NCI-H146 treated with DMSO at 0.1 percent for 48 hours (cell line): ENCODE data around the gene CFB.

ENCODE experiments used
- DNase-seq: peaks from one replicate; lab custom pipeline; 2025; ENCODE audit not compliant: unreplicated experiment; lab: John Stamatoyannopoulos, UW

The CFB gene

GRCh38 chr6:31948306-31948705, 2.4 kb downstream of the CFB start:
- DNase-seq: no peak

DNA sequence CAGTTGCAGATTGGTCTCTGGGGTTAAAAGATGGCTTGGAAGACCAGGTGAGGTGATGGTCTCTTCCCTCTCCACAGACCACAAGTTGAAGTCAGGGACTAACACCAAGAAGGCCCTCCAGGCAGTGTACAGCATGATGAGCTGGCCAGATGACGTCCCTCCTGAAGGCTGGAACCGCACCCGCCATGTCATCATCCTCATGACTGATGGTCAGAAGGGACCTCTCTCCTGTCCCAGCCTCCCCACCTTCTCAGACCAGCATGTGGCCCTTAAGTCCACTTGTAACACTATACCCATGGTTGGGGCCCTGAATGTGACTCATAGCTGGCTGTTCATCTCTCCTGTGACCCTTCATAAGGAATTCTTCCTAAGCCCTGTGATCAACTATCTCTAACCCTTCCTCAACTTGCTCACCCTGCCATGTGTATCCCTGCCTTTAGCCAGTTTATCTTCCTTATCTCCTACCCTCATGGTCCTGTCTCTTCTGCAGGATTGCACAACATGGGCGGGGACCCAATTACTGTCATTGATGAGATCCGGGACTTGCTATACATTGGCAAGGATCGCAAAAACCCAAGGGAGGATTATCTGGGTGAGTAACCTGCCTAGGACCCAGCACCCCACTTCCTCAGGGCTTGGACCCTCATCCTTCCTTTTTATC, 3.0 kb downstream of the CFB start:
- no peak for DNase-seq

GRCh38 chr6:31949926-31950548, 4.1 kb downstream of the CFB start:
- DNase-seq: no peak

DNA sequence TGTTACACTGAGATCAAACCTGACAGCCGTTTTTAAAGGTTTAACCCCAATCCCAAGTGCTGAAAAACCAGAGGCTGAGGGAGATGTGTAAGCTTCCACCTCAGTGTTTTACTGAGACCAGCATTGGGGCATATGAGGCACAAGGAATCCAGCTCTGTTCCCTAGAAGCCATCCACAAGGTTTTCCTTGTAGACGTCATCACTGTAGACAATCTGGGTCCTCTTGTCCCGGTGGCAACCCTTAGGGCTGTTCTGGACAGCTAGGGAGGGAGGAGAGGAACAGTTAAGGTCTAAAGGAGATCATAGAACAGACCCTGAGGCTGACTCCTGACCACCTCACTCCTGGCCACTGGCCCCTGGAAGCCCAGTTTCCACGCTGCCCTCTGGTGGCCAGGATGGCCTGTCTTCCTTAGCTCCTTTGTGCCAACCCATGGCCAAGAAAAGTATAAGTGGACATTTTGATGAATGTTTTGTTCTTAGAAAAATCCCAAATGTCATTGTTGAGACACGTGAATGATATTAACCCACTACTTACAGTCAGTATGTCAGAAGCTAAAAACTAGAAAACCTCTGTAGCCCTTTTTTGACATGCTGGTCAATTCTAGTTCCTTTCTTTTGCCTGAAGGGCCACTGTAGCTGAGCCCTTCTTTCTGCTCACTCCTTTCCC, 6.4 kb downstream of the CFB start:
- no peak for DNase-seq

GRCh38 chr6:31952890-31953289, 7.0 kb downstream of the CFB start:
- no peak for DNase-seq

DNA sequence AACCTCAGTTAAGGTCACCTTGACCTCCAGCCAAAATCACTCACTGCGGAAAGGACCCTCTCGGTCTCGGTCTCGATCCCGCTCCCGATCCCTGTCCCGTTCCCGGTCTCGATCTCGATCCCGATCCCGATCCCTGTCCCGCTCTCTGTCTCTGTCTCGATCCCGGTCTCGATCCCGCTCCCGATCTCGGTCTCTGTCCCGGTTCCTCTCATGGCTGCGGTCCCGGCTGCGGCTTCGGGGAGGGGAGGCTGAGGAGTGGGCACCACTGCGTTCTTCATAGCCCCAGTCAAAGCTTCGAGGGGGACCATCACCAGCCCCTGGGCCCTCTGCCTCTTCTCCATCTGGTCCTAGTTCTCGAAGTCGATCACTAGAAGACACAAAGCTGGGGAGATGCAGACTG, 8.6 kb downstream of the CFB start:
- no peak for DNase-seq

DNA sequence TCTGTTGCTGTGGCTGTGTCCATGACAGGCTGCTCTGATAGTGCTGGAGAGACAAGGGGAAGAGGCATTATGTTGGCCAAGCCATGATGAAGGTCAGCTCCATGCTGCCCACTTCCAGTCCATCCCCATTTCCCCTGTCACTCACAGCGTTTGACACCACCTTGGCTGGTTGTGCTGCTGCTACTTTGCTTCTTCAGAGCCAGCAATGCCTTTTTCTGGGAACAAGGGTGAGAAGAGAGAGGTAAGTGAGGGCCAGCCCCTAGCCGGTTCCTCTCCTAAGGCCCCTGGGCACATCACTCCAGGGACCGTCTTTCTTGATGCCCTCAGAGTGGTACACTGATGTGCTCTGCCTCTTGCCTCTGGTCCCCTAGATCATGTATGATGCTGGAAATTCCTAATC, 10.9 kb downstream of the CFB start:
- DNase-seq: no peak

- DNase-seq: no peak
Measured at GRCh38 chr6:31958412-31958740, 12.5 kb downstream of the CFB start.

DNA sequence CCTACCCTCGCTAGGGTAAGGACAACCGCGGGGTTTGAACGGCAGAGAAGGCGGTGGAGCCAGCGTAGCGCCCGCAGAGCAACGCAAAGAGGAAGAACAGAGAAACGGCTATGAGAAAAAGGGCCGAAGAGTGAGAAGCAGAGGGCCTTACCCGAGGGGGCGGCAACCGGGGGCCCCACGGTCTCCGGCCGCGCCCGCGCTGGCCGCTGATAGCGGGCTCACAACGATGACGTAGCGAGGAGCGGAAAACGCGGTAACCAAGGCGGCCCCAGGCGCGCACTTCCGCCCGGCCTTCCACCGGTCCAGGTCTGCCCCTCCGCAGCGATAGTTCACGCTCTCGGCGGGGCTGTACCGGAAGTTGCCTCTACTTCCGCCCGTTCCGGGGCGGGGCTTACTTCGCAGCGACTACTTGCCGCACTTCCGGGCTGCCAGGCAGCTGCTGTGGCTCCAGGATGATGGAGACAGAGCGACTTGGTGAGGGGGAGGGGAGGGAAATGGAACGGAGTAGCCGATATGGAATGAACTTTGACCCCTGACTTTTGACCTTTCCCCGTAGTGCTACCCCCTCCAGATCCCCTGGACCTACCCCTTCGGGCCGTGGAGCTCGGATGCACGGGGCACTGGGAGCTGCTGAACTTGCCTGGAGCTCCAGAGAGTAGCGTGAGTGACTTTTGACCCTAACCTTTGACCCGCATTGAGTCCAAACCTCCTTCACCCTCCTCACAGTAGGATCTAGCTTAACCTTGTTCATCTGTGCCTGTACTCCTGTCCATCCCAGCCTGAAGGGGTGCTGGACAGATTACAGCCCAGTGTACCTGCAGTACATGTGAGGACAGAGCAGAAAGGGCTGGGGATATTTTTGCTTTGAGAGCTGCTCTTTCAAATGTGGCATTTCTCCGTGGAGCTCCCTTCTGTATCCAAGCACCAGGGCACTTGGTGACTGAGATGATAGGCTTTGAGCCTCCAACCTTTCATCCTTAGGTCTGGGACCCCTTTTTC, 13.1 kb downstream of the CFB start, which contains the start of the genes NELFE and SKIC2:
Gene NELFE (minus strand): TSS at position 231 of the 999 bp plus-strand sequence. CDS start 525 bp downstream, outside the sequence.
Gene SKIC2 (plus strand): TSS at position 435 of the 999 bp plus-strand sequence. CDS start 18 bp downstream, at position 453.
- DNase-seq: peak; percentile 92

DNA sequence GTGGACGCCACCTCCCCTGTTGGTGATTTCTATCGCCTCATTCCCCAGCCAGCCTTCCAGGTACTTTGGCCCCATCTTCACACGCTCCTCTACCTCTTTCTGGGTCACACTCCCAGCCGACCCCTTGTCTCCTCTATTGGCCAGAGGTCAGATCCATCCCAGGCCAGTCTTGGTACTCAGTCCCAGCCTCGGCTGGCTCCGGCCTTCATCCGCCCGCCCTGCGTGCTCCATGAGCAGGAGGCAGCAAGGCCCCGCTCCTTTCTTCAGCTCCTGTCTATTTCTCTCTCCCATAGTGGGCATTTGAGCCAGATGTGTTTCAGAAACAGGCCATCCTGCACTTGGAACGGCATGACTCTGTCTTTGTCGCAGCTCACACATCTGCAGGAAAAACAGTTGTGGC, 15.7 kb downstream of the CFB start:
- DNase-seq: no peak

- DNase-seq: no peak
Measured at GRCh38 chr6:31963921-31964320, 18.0 kb downstream of the CFB start.

DNA sequence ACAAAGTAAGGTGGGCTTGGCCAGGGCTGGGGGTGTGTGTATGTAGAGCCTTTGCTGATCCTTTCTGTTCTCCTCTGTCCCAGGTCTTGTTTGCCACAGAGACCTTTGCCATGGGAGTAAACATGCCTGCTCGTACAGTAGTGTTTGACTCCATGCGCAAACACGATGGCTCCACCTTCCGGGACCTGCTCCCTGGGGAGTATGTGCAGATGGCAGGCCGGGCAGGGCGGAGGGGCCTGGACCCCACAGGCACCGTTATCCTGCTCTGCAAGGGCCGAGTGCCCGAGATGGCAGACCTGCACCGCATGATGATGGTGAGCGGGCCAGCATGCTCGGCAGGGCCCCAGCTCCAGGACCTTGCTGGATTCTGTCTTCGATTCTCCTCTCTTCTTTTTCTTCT, 19.8 kb downstream of the CFB start:
- no peak for DNase-seq

DNA sequence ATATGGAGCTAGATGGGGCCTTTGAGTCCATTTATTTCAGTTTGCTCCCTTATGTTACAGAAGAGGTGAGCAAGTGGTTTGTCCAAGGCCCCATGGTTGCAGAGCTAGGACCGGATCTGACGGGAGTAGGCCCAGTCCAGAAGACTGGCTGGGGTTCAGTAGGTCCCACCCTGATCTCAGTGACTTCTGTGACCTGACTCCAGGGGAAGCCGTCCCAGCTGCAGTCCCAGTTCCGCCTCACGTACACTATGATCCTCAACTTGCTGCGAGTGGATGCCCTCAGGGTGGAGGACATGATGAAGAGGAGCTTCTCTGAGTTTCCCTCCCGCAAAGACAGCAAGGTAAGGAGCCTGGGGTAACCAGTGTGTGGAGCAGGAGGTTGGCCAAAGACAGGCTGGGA, 20.6 kb downstream of the CFB start:
- DNase-seq: no peak

GRCh38 chr6:31966997-31967925, 21.4 kb downstream of the CFB start:
- DNase-seq: no peak

DNA sequence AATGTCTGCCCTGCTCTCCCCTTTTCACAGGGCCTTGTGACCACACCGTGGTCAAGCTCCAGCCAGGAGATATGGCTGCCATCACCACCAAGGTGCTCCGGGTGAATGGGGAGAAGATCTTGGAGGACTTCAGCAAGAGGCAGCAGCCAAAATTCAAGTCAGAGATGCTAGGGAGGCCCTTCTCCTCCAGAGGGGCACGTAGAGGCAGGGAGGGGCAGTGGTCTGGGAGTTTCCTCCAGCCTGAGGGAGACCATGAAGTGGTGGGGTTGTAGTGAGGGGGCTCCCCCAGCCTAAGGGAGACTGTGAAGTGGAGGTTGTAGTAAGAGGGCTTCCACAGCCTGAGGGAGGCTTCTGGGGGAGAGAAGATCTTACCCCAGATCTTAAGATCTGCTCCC, 22.0 kb downstream of the CFB start:
- no peak for DNase-seq

DNA sequence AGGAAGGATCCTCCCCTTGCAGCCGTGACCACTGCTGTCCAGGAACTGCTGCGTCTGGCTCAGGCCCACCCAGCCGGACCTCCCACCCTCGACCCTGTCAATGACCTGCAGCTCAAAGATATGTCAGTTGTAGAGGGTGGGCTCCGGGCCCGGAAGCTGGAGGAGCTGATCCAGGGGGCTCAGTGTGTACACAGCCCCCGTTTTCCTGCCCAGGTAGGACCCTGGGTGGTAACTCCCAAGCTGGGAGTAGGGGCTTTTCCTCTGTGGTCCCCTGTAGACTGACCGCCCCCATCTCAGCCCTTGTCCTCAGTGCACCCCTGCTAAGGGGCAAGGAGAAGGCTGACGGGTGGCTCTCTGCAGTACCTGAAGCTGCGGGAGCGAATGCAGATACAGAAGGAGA, 22.4 kb downstream of the CFB start:
- no peak for DNase-seq

DNA sequence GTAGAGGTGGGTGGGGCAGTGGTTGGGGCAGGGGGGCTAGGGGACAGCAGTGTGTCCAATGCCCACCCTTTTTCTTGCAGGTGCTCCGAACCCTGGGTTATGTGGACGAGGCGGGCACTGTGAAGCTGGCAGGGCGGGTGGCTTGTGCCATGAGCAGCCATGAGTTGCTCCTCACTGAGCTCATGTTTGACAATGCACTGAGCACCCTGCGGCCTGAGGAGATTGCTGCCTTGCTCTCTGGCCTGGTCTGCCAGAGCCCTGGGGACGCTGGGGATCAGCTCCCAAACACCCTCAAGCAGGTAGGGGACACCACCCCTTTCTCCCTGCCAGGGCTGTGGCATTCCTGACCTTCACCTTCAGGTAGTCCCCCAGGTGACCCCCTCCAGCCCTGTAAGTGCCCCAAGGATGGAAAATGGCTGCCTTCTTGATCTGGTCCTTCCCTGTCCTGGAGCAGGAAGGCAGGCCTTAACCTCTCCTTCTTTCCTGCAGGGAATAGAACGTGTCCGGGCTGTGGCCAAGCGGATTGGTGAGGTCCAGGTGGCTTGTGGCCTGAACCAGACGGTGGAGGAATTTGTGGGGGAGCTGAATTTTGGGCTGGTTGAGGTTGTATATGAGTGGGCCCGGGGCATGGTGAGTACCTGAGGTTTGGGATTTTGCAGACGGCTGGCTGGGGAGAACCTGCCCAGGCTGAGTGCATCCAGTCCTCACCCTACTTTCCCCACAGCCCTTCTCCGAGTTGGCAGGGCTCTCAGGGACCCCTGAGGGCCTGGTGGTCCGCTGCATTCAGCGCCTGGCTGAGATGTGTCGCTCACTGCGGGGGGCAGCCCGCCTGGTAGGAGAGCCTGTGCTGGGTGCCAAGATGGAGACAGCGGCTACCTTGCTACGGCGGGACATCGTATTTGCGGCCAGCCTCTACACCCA, 23.2 kb downstream of the CFB start:
- no peak for DNase-seq

DNA sequence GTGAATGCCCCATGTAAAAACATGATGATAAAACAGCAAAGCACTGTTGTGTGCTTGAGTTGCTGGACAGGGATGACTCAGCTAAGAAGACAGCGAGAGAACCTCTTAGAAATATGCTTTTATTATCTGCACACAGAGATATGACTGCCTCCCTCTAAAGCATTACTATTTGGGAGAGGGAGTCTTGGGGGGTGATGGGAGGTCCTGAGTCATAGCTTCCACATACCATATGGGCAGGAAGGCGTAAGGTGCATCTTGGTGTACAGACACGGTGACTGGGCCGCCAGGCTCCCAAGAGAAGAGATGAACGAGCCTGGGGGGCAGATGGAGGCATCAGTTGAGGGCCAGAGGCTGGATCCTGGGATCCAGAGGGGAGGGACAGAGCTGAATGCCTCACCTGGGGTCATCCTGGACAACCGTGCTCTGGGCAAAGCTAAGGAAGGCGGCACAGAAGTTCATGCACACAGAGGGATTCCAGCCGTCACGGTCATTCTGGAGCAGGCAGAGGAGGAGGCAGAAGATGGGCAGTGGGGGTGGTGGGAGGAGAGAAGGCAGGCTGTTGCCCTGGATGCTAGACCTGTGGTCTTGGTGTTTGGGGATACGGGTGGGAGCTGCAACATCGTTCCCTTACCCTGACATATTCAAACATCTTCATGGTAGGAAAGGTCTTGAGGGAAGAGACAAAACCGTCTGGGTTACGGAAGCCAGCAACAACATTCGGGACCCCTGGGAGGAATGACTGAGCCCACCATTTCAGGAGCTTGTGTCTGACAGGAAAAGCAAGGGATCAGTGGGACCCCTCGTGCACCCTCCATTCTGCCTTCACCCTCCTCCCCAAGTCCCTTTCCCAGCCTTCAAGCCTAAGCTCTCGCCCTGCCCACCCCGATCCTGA, 24.1 kb downstream of the CFB start:
- no peak for DNase-seq
